ENCODE measurements around the gene SRCAP. TPM values are rescaled to one million over a fixed set of nuclear protein-coding genes. Genes with fewer than 3 reads are reported as not detected.

The SRCAP gene
- total RNA-seq, 4 donors from 2014 or later = 20.6 to 57.4 (median 36.0) TPM

DNA sequence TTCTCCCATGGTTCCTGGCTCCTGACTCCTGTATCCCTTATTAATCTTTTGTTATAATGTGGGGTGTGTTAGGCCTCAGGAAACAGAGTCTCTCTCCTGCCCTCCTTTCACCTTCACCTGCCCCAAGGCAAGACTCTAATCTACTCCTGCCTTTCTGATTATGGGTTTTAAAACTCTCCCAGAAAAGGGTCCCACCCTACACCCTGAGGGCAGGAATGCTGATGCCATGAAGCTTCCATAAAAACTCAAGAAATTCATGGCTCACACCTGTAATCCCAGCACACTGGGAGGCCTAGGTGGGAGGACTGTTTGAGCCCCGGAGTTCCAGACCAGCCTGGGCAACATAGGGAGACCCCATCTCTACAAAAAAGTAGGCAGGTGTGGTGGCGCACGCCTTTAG is 18.6 kb upstream of the SRCAP start:
- no peaks in the 10 kb centered on the region for H3K4me1 ChIP-seq
- WGBS, 2 donors (ENCODE audit: low coverage in 1 of 2) = 80% methylated on average over 1 of the region's 3 CpGs; no CpG with 5 or more reads in 1 of the 2 donors
- no peak for ATAC-seq
- no peaks in the 10 kb centered on the region for H3K27me3 ChIP-seq
- H3K4me3 ChIP-seq = no peak overlapping the region
- H3K36me3 ChIP-seq = no peaks in the 10 kb centered on the region
- no peaks in the 10 kb centered on the region for H3K9me3 ChIP-seq
- H3K27ac ChIP-seq = no peak overlapping the region
- no peak for TF ChIP-seq EP300 (IDR thresholded peaks at IDR 0.05)
- TF ChIP-seq POLR2A (IDR thresholded peaks at IDR 0.05) = no peak
- TF ChIP-seq, protein P1, sequence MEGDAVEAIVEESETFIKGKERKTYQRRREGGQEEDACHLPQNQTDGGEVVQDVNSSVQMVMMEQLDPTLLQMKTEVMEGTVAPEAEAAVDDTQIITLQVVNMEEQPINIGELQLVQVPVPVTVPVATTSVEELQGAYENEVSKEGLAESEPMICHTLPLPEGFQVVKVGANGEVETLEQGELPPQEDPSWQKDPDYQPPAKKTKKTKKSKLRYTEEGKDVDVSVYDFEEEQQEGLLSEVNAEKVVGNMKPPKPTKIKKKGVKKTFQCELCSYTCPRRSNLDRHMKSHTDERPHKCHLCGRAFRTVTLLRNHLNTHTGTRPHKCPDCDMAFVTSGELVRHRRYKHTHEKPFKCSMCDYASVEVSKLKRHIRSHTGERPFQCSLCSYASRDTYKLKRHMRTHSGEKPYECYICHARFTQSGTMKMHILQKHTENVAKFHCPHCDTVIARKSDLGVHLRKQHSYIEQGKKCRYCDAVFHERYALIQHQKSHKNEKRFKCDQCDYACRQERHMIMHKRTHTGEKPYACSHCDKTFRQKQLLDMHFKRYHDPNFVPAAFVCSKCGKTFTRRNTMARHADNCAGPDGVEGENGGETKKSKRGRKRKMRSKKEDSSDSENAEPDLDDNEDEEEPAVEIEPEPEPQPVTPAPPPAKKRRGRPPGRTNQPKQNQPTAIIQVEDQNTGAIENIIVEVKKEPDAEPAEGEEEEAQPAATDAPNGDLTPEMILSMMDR (IDR thresholded peaks at IDR 0.05) = no peak
- TF ChIP-seq POLR2AphosphoS5 (IDR thresholded peaks at IDR 0.05) = no peak

GRCh38 chr16:30688701-30689100 is 10.3 kb upstream of the SRCAP start:
- no peak overlapping the region for H3K4me3 ChIP-seq
- H3K27ac ChIP-seq = no peak overlapping the region
- TF ChIP-seq POLR2AphosphoS5 (IDR thresholded peaks at IDR 0.05) (no peak), EP300 (IDR thresholded peaks at IDR 0.05) (no peak), POLR2A (IDR thresholded peaks at IDR 0.05) (no peak)
- TF ChIP-seq, protein P1 (IDR thresholded peaks at IDR 0.05) = no peak
- 61 to 83% methylated on average over 1 to 4 of the region's 4 CpGs for WGBS, 2 donors (ENCODE audit: low coverage in 1 of 2)
- no peaks in the 10 kb centered on the region for H3K9me3 ChIP-seq
- H3K4me1 ChIP-seq = peaks cover 0 to 4% (median 0%) of the 10 kb centered on the region in 3 donors
- peaks cover 11% of the 10 kb centered on the region for H3K27me3 ChIP-seq
- ATAC-seq = no peak
- no peaks in the 10 kb centered on the region for H3K36me3 ChIP-seq

GRCh38 chr16:30691907-30692306 is 7.1 kb upstream of the SRCAP start:
- Histone ChIP-seq H3K4me3 (no peak overlapping the region), H3K36me3 (no peaks in the 10 kb centered on the region), H3K27me3 (peaks cover 11% of the 10 kb centered on the region), H3K9me3 (no peaks in the 10 kb centered on the region), H3K4me1 (peaks cover 0 to 9% (median 0%) of the 10 kb centered on the region in 3 donors), H3K27ac (no peak overlapping the region)
- 53 to 64% methylated on average over 3 to 4 of the region's 4 CpGs for WGBS, 2 donors (ENCODE audit: low coverage in 1 of 2)
- TF ChIP-seq EP300 (IDR thresholded peaks at IDR 0.05) (no peak), POLR2AphosphoS5 (IDR thresholded peaks at IDR 0.05) (no peak), POLR2A (IDR thresholded peaks at IDR 0.05) (no peak)
- TF ChIP-seq, protein P1 (IDR thresholded peaks at IDR 0.05) = no peak
- ATAC-seq = no peak

GRCh38 chr16:30692396-30693064 is 6.4 kb upstream of the SRCAP start:
- no peak overlapping the region for H3K27ac ChIP-seq
- H3K36me3 ChIP-seq = no peaks in the 10 kb centered on the region
- TF ChIP-seq, protein P1 (IDR thresholded peaks at IDR 0.05) = no peak
- TF ChIP-seq EP300 (IDR thresholded peaks at IDR 0.05) (no peak), POLR2AphosphoS5 (IDR thresholded peaks at IDR 0.05) (no peak), POLR2A (IDR thresholded peaks at IDR 0.05) (no peak)
- WGBS, 2 donors (ENCODE audit: low coverage in 1 of 2) = 46 to 66% methylated on average over 4 to 9 of the region's 10 CpGs
- no peak overlapping the region for H3K4me3 ChIP-seq
- H3K27me3 ChIP-seq = peaks cover 11% of the 10 kb centered on the region
- peaks cover 0 to 13% (median 0%) of the 10 kb centered on the region in 3 donors for H3K4me1 ChIP-seq
- H3K9me3 ChIP-seq = no peaks in the 10 kb centered on the region
- ATAC-seq = no peak
